Neural crest cell (in vitro differentiated cells): ENCODE data around the gene FMN1. TPM values are rescaled to one million over a fixed set of nuclear protein-coding genes. Genes with fewer than 3 reads are reported as not detected.

Experiments used
- DNase-seq: peaks from one replicate; pipeline ENCODE4 v3.0.0; 2021; ENCODE audit warnings: low read depth, mixed read lengths, low spot score
- H3K27ac Mint-ChIP-seq: one replicate; pipeline ENCODE4 v1.8.0; 2021; ENCODE audit warnings: mild to moderate bottlenecking, mixed read lengths; ENCODE audit not compliant: unreplicated experiment
- H3K27me3 Mint-ChIP-seq: 2 replicates; pipeline ENCODE4 v1.8.0; 2021; ENCODE audit warnings: low read depth, mild to moderate bottlenecking, mixed read lengths
- H3K36me3 Mint-ChIP-seq: 2 replicates; pipeline ENCODE4 v1.8.0; 2021; ENCODE audit warnings: low read depth, mild to moderate bottlenecking, mixed read lengths
- H3K4me1 Mint-ChIP-seq: 2 replicates; pipeline ENCODE4 v1.8.0; 2021; ENCODE audit warnings: mixed read lengths
- H3K4me3 Mint-ChIP-seq: one replicate; pipeline ENCODE4 v1.8.0; 2021; ENCODE audit warnings: mild to moderate bottlenecking, mixed read lengths
- H3K9me3 Mint-ChIP-seq: 2 replicates; pipeline ENCODE4 v1.8.0; 2021; ENCODE audit warnings: mixed read lengths
- total RNA-seq: library from RNA; stranded (reverse); gene quantifications from 2 replicates; pipeline ENCODE4 v1.2.1, GENCODE V29; 2021
- TF ChIP-seq, protein P1 (sequence below): fragments of 200-600 bp; sonication (generic); conservative IDR thresholded peaks from 2 replicates; pipeline ENCODE4 v1.5.0; 2021; ENCODE audit warnings: antibody characterized with exemption, mild to moderate bottlenecking

FMN1 gene
- total RNA-seq, 1 donor from 2014 or later: 0.70 TPM

GRCh38 chr15:33067456-33067855, 127.1 kb downstream of the FMN1 start:
- peaks cover 2% of the 10 kb centered on the region for H3K27me3 Mint-ChIP-seq
- DNase-seq: no peak
- H3K4me1 Mint-ChIP-seq: peaks cover 15% of the 10 kb centered on the region
- H3K9me3 Mint-ChIP-seq: no peaks in the 10 kb centered on the region
- no peaks in the 10 kb centered on the region for H3K36me3 Mint-ChIP-seq
- no peak overlapping the region for H3K27ac Mint-ChIP-seq
- no peak overlapping the region for H3K4me3 Mint-ChIP-seq
- TF ChIP-seq, protein P1, sequence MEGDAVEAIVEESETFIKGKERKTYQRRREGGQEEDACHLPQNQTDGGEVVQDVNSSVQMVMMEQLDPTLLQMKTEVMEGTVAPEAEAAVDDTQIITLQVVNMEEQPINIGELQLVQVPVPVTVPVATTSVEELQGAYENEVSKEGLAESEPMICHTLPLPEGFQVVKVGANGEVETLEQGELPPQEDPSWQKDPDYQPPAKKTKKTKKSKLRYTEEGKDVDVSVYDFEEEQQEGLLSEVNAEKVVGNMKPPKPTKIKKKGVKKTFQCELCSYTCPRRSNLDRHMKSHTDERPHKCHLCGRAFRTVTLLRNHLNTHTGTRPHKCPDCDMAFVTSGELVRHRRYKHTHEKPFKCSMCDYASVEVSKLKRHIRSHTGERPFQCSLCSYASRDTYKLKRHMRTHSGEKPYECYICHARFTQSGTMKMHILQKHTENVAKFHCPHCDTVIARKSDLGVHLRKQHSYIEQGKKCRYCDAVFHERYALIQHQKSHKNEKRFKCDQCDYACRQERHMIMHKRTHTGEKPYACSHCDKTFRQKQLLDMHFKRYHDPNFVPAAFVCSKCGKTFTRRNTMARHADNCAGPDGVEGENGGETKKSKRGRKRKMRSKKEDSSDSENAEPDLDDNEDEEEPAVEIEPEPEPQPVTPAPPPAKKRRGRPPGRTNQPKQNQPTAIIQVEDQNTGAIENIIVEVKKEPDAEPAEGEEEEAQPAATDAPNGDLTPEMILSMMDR: no peak

DNA sequence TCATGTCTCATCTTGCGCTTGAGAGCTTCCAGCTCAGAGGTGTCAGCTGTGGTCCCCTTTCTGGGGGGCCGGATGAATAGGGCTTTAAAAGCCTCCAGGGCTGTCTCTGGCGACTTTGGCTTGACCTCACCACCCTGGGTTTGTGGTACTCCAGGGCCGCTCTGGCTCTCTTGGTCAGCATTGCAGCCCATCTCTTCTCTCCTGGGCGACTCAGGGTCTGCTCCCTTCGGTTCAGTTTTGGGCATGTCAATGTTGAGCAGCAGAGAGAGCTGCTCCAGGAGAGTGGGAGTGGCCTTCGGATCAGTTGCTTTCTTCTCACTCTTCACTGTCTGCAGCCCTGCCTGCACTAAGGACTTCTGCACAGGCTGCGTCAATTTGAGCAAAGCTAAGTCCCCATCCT, 127.9 kb downstream of the FMN1 start:
- Mint-ChIP-seq H3K27ac (no peak overlapping the region), H3K9me3 (no peaks in the 10 kb centered on the region), H3K36me3 (no peaks in the 10 kb centered on the region), H3K4me3 (no peak overlapping the region), H3K4me1 (peaks cover 15% of the 10 kb centered on the region), H3K27me3 (peaks cover 2% of the 10 kb centered on the region)
- DNase-seq: no peak
- TF ChIP-seq, protein P1: no peak

DNA sequence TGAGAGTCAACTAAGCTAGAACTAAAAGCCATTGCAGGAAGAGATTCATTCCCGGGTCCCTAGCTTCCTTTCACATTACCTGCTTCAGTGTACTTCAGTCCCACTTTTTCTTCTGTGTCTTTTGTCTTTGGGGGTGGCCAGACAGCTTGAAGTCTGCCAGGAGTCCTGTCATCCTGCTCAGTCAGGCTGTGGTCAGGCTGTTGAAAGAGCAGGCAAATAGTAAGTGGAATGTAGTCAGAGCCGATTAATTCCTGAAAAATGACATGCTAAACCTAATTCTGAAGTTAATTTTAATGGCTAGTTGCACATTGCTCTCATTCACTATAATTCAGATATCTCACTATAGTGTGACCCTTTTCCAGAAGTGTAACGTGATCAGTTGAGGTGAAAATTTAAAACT, 129.6 kb downstream of the FMN1 start:
- Mint-ChIP-seq H3K27me3 (peaks cover 2% of the 10 kb centered on the region), H3K4me3 (no peak overlapping the region), H3K4me1 (peaks cover 15% of the 10 kb centered on the region), H3K36me3 (no peaks in the 10 kb centered on the region), H3K27ac (no peak overlapping the region), H3K9me3 (no peaks in the 10 kb centered on the region)
- DNase-seq: no peak
- TF ChIP-seq, protein P1: no peak

DNA sequence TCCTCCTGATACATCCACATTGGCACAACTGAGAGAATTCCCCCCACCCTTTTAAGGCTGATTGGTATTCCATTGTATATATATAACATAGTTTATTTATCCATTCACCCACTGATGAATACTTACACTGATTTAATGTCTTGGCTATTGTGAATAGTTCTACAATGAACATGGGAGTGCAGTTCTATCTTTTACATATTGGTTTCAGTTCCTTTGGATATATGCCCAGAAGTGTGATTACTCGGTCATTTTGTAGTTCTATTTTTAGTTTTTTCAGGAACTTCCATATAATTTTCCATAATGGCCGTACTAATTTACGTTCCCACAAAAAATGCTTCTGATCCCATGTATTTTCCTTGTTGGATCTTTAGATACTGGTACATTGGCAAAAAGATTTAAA, 135.3 kb downstream of the FMN1 start:
- DNase-seq: no peak
- Mint-ChIP-seq H3K27ac (no peak overlapping the region), H3K4me3 (no peak overlapping the region), H3K27me3 (no peaks in the 10 kb centered on the region), H3K36me3 (no peaks in the 10 kb centered on the region), H3K4me1 (no peaks in the 10 kb centered on the region), H3K9me3 (no peaks in the 10 kb centered on the region)
- TF ChIP-seq, protein P1: no peak

DNA sequence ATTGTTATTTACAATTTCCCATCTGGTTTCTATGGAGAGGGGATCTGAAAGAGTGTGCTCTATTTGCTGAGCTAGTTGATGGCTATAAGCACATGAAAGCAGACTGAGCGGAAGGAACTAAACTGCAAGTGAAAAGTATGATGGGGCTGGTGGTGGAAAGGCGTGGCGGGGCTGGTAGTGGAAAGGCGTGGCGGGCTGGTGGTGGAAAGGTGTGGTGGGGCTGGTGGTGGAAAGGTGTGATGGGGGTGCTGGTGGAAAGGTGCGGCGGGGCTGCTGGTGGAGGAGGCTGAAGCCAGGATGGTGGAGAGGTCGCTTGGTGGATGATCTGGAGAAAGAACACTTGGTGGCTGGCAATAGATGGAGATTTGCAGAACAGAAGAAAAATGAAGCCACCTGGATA, 136.7 kb downstream of the FMN1 start:
- Mint-ChIP-seq H3K36me3 (no peaks in the 10 kb centered on the region), H3K4me1 (no peaks in the 10 kb centered on the region), H3K9me3 (no peaks in the 10 kb centered on the region)

More for the DNA sequence above, 136.7 kb downstream of the FMN1 start:
- H3K27ac Mint-ChIP-seq: no peak overlapping the region
- no peak for DNase-seq
- H3K4me3 Mint-ChIP-seq: no peak overlapping the region
- H3K27me3 Mint-ChIP-seq: no peaks in the 10 kb centered on the region
- TF ChIP-seq, protein P1: no peak
